HT-29 (cell line): ENCODE data around the gene APEX2. TPM values are rescaled to one million over a fixed set of nuclear protein-coding genes. Genes with fewer than 3 reads are reported as not detected.
A peak's percentile ranks its signal among the peaks of the same experiment; 100 is the strongest.
"Not testable (repeated sequence)": the region's sequence is repeated elsewhere in the genome, so short reads cannot be mapped to it uniquely, and the experiment has no call there.

Experiments
- DNase-seq: peaks from one replicate; pipeline ENCODE4 v3.0.0-alpha.2; 2015; ENCODE audit warnings: low spot score
- total RNA-seq: library from RNA; depleted of rRNA; stranded (reverse); fragments of >200 nt; shearing (Covaris generic); gene quantifications from 2 replicates; pipeline ENCODE4 v1.2.3, GENCODE V29; 2014; rRNA removed

The APEX2 gene
- total RNA-seq, 1 experiment from 2014 or later: 18.3 TPM

DNA sequence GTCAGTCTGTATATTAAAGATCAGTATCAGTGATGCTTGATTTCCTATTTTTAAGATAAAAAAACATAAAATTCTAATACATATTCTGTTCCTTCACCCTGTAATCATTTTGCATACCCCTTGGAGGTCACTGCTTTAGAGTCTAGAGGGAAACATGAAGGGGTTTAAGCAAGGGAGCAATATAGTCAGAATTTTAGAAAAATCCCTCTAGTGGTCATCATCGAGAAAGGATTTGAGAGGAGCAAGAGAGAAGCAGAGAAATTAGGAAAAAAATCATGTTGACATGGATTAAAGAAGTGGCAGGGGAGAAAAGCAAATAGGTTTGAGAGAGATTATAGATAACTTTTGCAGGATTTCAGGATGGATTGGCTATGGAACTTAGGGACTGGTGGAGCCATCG is 11.1 kb downstream of the APEX2 start:
- no peak for DNase-seq

DNA sequence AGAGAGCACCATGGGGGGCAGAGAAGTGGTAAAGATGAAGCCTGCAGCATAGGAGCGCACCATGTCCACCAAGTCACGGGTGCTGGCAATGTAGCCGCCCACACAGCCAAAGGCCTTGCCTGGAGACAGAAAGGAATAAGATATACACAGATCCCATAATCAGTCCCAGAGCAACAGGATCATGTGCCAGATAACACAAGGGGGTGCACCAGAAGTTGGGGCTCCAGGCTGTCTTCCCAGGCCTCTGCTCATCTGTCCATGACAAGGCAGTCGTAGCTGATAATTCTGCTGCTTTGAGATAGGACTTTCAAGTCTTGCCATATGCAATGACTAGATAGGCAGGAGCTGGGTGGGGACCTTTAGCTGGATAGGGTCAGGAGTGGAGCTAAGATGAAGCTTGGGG is 14.7 kb downstream of the APEX2 start:
- DNase-seq: no peak

- DNase-seq: no peak
These were observed 26.0 kb downstream of the APEX2 start for GRCh38 chrX:55026143-55026542.

GRCh38 chrX:55026840-55027239 is 26.7 kb downstream of the APEX2 start:
- DNase-seq: no peak

- DNase-seq: no peak
These were observed 27.9 kb downstream of the APEX2 start for GRCh38 chrX:55028040-55028439.

GRCh38 chrX:55028611-55029010 is 28.4 kb downstream of the APEX2 start:
- no peak for DNase-seq

DNA sequence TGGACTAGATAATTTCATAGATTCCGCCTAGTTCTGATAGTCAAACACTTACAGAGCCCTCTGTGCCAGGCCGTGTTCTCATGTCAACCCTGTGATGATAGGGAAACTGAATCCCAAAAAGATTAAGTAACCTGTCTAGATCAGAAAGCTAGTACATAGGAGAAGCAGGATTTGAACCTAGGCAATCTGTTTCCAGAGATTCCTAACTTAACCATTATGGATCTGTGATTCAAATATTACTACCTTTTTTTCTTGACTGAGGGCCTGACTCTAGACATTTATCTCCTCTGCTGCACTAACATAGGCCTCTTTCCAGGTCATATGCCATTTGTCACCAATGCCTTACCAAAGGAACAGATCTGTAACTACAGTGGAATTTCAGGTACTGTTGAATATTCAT is 29.1 kb downstream of the APEX2 start:
- DNase-seq: no peak

DNA sequence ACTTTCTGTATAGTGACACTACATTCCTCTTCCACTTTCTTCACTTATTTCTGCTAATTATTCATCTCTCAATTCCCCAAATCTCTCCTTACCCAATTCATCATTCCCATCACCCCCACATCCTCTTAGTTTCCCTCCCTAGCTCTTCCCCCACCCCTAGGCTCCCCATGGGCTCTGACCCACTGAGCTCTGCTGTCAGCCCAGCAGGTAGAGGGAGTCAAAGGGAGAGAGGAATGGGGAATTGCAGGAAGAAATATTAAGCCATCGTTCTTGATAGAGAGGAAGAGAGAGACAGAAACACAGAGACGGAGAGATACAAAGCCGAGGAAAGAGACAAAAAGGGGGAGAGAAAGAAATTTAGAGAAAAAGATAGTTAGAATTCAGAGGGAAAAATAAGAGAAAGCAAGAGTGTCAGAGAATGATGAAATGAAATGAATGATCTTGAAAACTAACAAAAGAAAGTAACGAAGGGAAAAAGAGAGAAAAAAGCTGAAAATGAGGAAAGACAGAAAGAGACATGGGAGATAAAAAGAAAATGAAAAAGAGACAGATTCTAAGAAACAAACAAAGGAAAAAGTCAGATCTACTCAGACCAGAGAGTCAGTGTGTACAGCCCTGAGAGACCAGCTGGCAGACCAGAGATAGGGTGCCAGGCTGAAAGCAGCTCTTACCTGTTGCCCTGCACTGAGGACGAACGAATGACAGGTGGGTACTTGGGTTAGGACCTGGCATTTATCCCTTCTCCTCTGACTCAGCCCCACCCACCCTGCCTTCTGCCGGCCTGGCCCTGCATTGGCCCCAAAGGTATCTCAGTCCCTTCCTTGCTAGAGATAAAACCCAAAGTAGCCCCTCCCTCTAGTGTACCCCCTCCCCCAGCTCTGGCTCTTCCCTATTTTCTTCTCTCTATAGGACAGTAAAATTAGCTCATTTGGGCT is 30.4 kb downstream of the APEX2 start, which contains the start of gene ALAS2:
Gene ALAS2, minus strand, starts transcription at position 707 of the 935 bp plus-strand sequence. CDS start 4,977 bp downstream, outside the sequence.
- DNase-seq: no peak

DNA sequence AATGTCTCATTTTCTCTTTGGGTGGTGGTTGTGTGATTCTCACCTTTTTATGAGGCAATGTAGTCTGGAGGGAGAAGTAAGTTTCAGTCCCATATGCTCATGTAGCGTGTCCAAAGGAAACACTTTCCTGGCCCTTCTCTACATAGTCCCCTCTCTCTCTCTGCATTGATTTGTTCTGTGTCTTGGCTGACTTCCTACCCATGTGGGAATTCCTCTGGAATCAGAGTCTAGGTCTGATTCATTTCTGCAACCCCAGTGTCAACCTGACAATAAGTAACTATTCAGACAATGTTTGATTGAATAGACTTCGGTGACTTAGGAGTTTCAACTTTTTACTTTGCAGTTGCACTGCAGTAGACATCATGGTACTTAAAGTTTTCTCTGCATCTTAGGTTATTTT is 33.3 kb downstream of the APEX2 start:
- DNase-seq: no peak

DNA sequence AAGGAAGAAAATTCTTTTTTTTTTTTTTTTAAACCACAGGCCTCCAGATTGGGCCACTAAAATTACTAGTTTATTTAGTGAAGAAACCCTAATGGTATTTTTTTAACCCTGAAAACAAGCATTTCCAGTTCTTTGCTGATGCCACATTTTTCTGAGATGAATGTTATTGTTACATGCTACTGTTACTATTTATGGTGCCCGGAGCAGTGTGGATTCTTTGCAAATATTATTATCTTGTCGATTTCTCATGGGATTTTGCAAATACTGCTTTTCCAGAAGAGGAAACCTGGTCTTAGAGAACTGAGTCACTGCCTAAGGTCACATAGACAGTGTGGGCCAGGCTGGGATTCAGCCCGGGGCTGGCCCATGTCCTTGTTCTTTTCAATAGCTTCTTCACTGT is 39.3 kb downstream of the APEX2 start:
- no peak for DNase-seq

DNA sequence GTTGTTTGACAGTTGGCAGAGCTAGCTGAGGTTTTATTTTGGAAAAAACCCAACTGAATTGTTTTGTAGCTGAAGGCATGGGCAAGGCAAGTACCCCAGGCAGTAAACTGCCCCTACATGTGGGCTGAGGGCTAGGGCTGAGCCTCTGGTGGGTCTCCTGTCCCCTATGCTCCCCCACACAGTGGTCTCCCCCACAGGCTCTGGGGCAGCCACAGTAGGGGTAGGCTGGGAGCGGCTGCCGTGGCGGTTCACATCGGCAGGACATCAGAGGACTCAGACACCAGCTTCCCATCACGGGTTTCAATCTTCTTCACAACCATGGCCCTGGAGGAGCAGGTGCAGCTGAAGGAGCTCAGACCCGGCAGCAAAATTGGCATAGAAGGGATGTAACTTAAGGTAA is 41.4 kb downstream of the APEX2 start:
- no peak for DNase-seq

- DNase-seq: not testable (repeated sequence)
These were observed 50.4 kb downstream of the APEX2 start for GRCh38 chrX:55050599-55050998.

DNA sequence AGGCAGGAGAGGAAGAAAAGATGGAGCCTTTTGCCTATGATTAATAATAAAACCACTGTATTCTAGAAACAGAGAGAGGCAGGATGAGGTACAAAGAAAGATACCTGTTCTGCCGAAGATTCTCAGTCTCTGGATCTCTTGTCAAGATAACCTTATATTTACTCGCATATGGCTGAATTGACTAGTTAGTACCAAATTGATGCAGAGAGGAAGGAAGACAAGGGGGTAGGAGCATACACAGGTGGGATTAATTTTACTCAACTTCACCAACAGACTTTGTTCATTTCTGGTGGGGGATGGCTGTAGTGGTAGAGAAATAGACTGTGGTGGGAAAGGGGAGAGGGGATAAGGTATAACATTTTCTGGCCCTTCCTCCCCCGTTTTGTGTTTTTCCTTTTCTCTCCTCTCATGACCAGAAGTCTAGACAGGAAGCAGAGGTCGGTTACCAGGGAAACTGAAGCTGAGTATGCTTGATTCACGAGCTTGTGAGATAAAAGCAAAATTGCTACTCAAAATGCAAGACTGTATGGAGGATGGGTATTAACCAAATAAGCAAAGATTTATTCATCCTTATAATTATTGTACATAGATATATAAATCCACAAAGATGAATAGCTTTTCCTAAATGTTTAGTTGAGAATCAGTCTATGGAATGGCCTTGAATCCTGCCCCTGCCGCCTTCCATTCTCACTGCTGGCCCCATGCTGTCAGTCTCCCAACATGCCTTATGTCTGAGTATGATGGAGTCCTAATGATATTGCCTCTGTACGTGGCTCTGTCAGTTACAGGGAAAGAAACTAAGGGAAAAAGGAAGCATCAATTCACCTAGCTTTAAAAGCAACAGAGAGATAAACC is 56.9 kb downstream of the APEX2 start:
- no peak for DNase-seq

- DNase-seq: peak; percentile 55
These were observed 57.6 kb downstream of the APEX2 start for GRCh38 chrX:55057675-55058249.

Other genes starting within 250 kb of the APEX2 start
- 0.20 TPM in 1 of 2 replicates, not detected in the other for gene ITIH6, start 202.1 kb upstream of the APEX2 start, total RNA-seq
- gene MAGED2, start 192.6 kb upstream of the APEX2 start, total RNA-seq: 32.8 and 35.4 TPM in 2 replicates
- not detected in 2 replicates for gene TRO, start 79.5 kb upstream of the APEX2 start, total RNA-seq
- gene PFKFB1, start 6.2 kb upstream of the APEX2 start, total RNA-seq: not detected in 2 replicates
- not detected in 2 replicates for gene ALAS2, start 30.6 kb downstream of the APEX2 start, total RNA-seq
- not detected in 2 replicates for gene PAGE2B, start 74.7 kb downstream of the APEX2 start, total RNA-seq
- gene PAGE2, start 88.7 kb downstream of the APEX2 start, total RNA-seq: not detected in 2 replicates
- 0.57 TPM in 1 of 2 replicates, not detected in the other for gene PAGE5, start 220.0 kb downstream of the APEX2 start, total RNA-seq